Measurements from ENCODE around the gene SMPX. TPM values are rescaled to one million over a fixed set of nuclear protein-coding genes. Genes with fewer than 3 reads are reported as not detected.

Gene SMPX
- total RNA-seq, 1 donor from 2014 or later = 0.57 TPM

- Mint-ChIP-seq H3K4me3 (ENCODE audit: unreplicated experiment) (no peak overlapping the region), H3K27me3 (ENCODE audit: low read depth) (no peaks in the 10 kb centered on the region), H3K4me1 (ENCODE audit: low read depth) (peaks cover 18% of the 10 kb centered on the region), H3K9me3 (ENCODE audit: low read depth) (no peaks in the 10 kb centered on the region), H3K27ac (ENCODE audit: unreplicated experiment) (no peak overlapping the region), H3K36me3 (ENCODE audit: low read depth) (no peaks in the 10 kb centered on the region)
- no peak for TF ChIP-seq CTCF (IDR thresholded peaks at IDR 0.05)
- no peak for DNase-seq (ENCODE audit: low spot score)
Measured at GRCh38 chrX:21734175-21734574, 23.7 kb downstream of the SMPX start.

- Mint-ChIP-seq H3K4me3 (ENCODE audit: unreplicated experiment) (no peak overlapping the region), H3K9me3 (ENCODE audit: low read depth) (no peaks in the 10 kb centered on the region), H3K4me1 (ENCODE audit: low read depth) (peaks cover 18% of the 10 kb centered on the region), H3K36me3 (ENCODE audit: low read depth) (no peaks in the 10 kb centered on the region), H3K27ac (ENCODE audit: unreplicated experiment) (no peak overlapping the region), H3K27me3 (ENCODE audit: low read depth) (no peaks in the 10 kb centered on the region)
- no peak for TF ChIP-seq CTCF (IDR thresholded peaks at IDR 0.05)
- no peak for DNase-seq (ENCODE audit: low spot score)
Measured at GRCh38 chrX:21733705-21734104, 24.2 kb downstream of the SMPX start.

GRCh38 chrX:21730026-21730425 lies 27.9 kb downstream of the SMPX start:
- Mint-ChIP-seq H3K4me1 (ENCODE audit: low read depth) (peaks cover 19% of the 10 kb centered on the region), H3K36me3 (ENCODE audit: low read depth) (no peaks in the 10 kb centered on the region), H3K27me3 (ENCODE audit: low read depth) (no peaks in the 10 kb centered on the region), H3K9me3 (ENCODE audit: low read depth) (no peaks in the 10 kb centered on the region), H3K4me3 (ENCODE audit: unreplicated experiment) (no peak overlapping the region), H3K27ac (ENCODE audit: unreplicated experiment) (no peak overlapping the region)
- TF ChIP-seq CTCF (IDR thresholded peaks at IDR 0.05) = no peak
- DNase-seq (ENCODE audit: low spot score) = no peak

- Mint-ChIP-seq H3K4me1 (ENCODE audit: low read depth) (peaks cover 12% of the 10 kb centered on the region), H3K4me3 (ENCODE audit: unreplicated experiment) (no peak overlapping the region), H3K27me3 (ENCODE audit: low read depth) (no peaks in the 10 kb centered on the region), H3K9me3 (ENCODE audit: low read depth) (no peaks in the 10 kb centered on the region), H3K36me3 (ENCODE audit: low read depth) (no peaks in the 10 kb centered on the region), H3K27ac (ENCODE audit: unreplicated experiment) (no peak overlapping the region)
- TF ChIP-seq CTCF (IDR thresholded peaks at IDR 0.05) = no peak
- DNase-seq (ENCODE audit: low spot score) = no peak
Measured at GRCh38 chrX:21728276-21728968, 29.5 kb downstream of the SMPX start.

- no peak for DNase-seq (ENCODE audit: low spot score)
- Mint-ChIP-seq H3K4me1 (ENCODE audit: low read depth) (peaks cover 17% of the 10 kb centered on the region), H3K27me3 (ENCODE audit: low read depth) (no peaks in the 10 kb centered on the region), H3K4me3 (ENCODE audit: unreplicated experiment) (no peak overlapping the region), H3K27ac (ENCODE audit: unreplicated experiment) (no peak overlapping the region), H3K36me3 (ENCODE audit: low read depth) (no peaks in the 10 kb centered on the region), H3K9me3 (ENCODE audit: low read depth) (no peaks in the 10 kb centered on the region)
- no peak for TF ChIP-seq CTCF (IDR thresholded peaks at IDR 0.05)
Measured at GRCh38 chrX:21725916-21726315, 32.0 kb downstream of the SMPX start.
